Measurements from ENCODE around the gene TGM2.

The TGM2 gene

DNA sequence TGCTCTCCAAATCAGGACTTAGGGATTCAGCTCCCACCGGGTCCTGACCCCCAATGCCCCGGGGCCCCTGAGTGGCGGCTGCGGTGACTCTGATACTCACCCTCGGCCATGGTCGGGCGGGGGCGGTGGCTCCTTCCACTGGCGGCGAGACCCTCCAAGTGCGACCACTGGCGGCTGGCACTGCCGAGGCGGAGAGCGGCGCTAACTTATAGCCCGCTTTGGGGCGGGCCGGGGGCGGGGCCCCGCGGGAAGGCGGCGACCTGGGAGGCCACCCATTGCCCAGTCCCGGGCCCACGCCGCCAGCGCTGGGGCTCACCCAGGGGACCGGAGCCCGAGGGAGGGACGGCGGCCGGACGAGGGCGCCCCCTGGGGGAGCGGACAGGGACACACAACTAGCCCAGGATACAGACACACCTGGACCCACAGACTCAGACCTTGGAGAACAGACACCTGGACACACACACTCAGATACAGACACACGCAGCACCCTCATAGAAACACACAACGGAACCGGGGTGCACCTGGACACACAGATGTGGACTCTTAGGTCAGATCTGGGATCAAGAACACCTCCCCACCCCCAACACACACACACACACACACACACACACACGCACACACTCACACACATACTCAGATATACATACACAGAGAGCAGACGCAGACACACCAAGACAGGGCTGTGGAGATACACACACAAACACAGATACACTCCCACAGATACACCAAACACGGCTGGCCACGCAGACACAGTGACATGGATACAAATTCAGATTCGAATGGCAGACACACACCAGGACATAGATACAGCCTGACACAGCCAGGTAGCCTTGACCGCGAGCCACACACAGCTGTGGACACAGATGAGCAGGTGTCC, at the start of gene TGM2:
TGM2 (minus strand) TSS at position 182 of the 877 bp plus-strand sequence; CDS start at position 110, 72 bp downstream.
- DNase-seq, result no peak

- no peak for DNase-seq
Observed at GRCh38 chr20:38214256-38215193, 49.5 kb upstream of the TGM2 start.

DNA sequence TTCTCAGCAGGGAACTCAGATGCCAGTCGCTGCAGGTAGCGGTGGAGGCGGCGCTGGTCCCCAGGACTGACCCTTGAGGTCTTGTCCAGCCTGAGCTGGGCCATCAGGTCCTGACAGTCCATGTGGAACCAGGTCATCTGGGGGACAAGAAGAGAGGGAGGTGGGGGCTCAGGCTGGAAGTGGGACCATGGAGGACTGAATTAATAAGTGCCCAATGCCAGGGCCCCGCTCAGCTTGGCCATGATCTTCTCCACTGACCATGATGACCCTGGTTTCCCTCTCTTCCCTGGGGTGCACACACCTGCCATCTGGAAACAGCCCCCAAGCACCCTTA, 48.5 kb upstream of the TGM2 start:
- no peak for DNase-seq

GRCh38 chr20:38212806-38213606, 47.9 kb upstream of the TGM2 start:
- no peak for DNase-seq

DNA sequence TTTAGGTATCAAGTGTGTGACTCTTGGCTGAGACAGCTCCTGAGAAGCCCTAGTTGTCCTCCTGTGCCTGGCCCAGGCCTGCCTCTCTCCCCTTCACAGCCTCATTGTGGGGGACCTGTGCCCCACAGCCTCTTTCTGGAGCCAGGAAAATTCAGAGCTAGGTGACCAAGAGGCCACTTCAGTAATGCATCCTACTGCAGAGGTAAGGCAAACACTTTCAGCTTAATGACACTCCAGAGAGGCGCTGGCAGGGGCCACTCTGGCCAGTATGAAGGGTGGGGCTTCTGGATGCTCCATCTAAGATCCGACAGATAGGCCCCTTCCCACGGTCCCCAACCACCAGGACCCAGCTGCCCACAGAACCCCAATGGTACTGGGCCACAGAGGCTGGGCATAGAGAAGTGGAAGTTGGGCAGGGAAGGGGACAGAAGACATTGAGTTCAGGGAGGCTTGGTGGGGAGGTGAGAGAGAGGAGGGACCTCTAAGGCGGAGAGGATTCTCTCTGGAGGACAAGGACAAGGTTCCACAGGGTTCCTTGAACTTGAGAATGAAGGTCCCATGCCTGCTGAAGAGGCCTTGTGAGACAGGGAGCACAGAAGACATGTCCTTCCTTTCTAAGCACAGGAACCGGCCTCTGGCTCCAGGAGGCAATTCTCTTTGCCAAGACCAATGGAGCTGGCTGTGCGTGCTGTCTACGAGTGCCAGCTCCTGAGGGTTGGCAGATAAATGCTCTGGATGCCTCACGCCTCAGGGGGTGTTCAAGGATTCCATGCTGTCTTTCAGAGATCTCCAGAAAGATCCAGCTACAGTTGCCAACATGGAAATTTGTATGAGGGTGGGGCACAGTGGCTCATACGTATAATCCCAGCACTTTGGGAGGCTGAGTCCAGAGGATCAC, 46.4 kb upstream of the TGM2 start:
- DNase-seq, result no peak

DNA sequence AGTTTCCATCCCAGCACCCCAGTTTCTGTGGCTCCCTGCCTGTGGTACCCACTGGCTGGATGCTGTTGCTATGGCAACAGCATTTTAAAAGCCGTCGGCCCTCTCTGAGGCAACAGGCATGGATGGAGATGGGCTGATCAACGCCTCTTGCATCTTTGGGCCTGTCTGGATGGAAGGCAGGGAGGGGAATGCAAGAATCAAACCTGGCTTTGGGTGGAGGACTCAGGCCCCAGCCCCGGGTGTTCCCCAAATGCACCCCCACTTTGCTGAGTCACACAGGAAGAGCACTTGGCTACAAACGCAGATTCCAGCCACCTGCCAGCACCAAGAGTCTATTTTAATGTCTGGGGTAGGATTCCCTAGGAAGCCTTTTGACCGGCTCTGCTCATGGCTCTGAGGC, 45.7 kb upstream of the TGM2 start:
- DNase-seq, result no peak

GRCh38 chr20:38209736-38210405, 44.8 kb upstream of the TGM2 start:
- no peak for DNase-seq

DNA sequence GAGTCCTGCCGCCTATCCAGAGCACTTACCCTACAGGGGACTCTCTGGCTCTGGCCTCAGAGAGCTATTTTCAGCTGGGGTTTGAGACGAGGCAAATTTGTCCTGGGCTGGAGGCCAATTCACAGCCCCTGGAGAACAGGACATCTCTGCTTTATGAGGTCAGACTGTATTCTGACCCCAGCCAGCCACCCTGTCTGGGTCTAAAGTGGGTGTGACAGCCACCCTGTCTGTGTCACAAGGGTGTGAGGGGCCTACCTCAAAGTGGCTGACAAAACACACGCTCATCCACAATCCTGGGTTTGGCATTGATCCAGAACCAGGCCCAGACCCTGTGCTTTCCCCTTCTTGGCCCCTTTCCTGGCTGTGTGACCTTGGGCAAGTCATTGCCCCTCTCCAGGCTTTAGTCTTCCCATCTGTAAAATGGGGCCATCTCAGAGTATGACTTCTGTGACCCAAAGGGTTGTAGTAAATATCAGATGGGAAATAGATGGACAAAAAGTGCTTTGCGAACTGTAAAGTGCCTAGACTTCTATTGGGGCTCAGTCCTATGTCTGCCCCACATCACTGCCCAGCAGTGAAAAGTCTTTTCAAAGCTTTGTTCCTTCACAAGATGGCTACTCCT, 44.1 kb upstream of the TGM2 start:
- no peak for DNase-seq

DNA sequence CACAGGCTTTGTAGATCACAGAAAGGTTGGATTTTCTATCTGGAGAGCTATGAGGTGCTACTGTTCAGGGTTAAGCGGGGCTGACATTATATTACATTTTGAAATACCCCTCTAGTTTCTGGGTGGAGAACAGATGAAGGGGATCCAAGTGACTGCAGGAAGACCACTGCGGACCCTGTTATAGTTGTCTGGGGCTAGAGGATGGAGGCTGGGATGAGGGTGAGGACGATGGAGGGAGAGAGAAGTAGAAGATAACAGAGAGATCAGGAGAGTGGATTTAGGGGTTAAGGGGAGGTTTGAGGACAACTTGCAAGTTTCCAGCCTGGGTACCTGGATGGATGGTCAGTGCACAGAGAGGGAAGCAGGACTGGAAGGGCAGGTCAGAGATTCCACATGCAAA, 43.5 kb upstream of the TGM2 start:
- DNase-seq, result no peak

GRCh38 chr20:38208088-38208487, 43.0 kb upstream of the TGM2 start:
- DNase-seq, result no peak

- no peak for DNase-seq
Observed at GRCh38 chr20:38207621-38208020, 42.6 kb upstream of the TGM2 start.

- no peak for DNase-seq
Observed at GRCh38 chr20:38205001-38205400, 39.9 kb upstream of the TGM2 start.

GRCh38 chr20:38203981-38204357, 38.9 kb upstream of the TGM2 start:
- no peak for DNase-seq

- DNase-seq, result no peak
Observed at GRCh38 chr20:38203337-38203980, 38.4 kb upstream of the TGM2 start.

- no peak for DNase-seq
Observed at GRCh38 chr20:38202982-38203293, 37.9 kb upstream of the TGM2 start.

- DNase-seq, result no peak
Observed at GRCh38 chr20:38202153-38202981, 37.3 kb upstream of the TGM2 start.

GRCh38 chr20:38201356-38201755, 36.3 kb upstream of the TGM2 start:
- no peak for DNase-seq

GRCh38 chr20:38200646-38201045, 35.6 kb upstream of the TGM2 start:
- DNase-seq, result no peak

DNA sequence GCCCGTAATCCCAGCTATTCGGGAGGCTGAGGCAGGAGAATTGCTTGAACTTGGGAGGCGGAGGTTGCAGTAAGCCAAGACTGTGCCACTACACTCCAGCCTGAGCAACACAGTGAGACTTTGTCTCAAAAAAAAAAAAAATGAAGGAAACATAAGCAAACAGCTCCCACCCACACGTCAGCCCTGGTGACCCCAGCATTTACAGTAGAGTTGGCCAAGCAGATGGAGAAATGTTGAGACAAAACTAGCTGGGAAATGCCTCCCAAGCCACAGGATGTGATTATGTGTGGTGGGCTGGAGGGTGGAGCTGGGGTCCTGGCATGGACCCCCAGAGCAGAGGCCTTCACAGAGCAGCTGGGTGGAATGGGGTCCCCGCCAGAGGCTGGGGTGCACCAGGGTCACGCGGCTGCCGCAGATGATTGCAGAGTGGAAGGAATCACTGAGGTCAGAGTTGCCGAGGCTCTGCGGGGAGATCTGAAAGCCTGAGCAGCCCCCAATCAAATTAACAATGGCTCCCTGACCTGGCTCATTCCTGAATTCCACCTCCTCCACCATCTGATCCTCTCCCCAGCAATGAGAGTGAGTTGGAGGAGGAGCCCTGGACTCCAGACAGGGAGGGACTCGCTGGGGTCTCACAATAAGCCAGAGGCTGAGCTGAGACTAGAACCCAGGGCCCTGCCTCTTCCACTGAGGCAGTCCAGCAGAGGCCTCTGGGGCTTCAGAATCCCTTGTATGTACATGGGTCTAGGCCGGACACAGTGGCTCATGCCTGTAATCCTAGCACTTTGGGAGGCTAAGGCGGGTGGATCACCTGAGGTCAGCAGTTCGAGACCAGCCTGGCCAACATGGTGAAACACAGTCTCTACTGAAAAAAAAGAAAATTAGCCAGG, 34.7 kb upstream of the TGM2 start:
- no peak for DNase-seq

Measured in KG1 (cell line).